LoVo (cell line): ENCODE measurements around the gene P2RX4.
"Not testable (repeated sequence)": the region's sequence is repeated elsewhere in the genome, so short reads cannot be mapped to it uniquely, and the experiment has no call there.

ENCODE experiments used
- DNase-seq: peaks from one replicate; pipeline ENCODE4 v3.0.0-alpha.2; 2016; ENCODE audit warnings: low spot score

The P2RX4 gene

DNA sequence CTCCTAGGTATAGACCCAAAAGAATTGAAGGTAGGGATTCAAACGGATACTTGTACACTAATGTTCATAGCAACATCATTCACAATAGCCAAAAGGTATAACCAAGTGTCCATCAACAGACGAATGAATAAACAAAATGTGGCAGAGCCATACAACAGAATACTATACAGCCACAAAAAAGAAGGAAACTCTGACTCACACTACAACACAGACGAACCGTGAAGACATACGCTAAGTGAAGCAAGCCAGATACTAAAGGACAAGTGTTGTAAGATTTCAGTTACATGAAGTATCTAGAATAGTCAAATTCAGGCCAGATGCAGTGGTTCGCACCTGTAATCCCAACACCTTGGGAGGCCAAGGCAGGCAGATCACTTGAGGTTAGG, 67.4 kb downstream of the P2RX4 start:
- no peak for DNase-seq

DNA sequence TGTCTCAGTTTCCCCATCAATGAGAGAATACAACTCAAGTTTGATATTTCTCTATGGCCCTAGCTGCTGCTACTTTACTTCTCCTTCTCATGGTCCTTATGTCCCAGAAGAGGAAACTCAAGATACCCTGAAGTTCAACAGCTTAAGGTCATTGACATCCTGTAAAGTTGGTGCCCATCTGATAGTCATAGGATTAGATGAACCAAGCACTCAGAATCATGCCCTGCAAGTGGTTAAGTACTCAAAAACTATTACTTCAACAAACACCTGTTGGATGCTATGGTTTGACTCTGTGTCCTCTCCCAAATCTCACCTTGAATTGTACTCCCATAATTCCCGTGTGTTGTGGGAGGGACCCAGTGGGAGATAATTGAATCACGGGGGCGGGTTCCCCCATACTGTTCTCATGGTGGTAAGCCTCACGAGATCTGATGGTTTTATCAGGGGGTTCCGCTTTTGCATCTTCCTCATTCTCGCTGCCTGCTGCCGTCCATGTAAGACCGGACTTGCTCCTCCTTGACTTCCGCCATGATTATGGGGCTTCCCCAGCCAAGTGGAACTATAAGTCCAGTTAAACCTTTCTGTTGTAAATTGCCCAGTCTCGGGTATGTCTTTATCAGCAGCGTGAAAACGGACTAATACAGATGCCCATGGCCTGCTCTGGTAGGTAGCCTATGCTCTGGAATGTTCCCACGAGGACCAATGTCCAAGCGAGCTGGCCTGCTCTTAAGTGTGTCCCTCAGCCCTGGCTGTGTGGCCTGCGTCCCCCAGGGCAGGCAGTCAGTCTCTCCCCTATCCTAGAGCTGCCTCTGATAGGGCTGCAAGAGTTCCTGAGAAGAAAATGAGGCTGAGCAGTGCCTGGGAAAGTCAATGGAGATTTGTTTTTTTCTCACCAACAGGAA, 68.5 kb downstream of the P2RX4 start:
- no peak for DNase-seq

DNA sequence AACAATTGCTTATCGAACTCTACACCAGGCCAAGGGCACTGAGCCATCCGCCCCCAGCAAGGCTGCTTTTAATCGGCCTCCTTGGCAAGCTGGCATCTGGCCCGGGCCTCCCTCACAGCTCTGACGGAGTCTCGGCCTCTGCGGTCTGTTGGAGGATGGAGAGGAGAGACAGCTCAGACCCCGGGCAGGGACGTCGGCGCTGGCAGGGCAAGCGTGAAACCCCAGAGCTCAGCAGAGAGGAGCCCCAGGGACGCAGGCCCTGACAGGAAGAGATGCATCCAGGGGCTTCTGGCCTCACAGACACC, 69.1 kb downstream of the P2RX4 start:
- DNase-seq: no peak

DNA sequence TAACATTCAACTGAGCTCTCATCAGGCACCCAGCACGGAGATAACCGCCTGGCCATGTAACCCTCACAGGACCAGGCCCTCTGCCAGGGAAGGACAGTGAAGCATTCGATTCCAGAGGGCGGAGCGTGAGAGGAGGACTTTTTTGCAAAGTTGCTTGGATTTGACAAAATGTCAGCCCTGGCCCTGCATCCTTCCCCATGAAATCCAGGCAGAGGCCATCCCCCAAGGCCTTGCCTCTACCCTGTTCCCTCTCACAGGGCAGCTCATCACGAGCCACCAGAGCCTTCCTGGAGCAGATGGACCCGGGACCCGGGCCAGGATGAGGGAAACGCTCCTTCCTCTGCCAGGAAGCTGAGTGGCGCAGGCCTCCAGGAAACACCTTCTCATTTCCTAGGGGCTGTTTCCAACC, 69.6 kb downstream of the P2RX4 start:
- no peak for DNase-seq

DNA sequence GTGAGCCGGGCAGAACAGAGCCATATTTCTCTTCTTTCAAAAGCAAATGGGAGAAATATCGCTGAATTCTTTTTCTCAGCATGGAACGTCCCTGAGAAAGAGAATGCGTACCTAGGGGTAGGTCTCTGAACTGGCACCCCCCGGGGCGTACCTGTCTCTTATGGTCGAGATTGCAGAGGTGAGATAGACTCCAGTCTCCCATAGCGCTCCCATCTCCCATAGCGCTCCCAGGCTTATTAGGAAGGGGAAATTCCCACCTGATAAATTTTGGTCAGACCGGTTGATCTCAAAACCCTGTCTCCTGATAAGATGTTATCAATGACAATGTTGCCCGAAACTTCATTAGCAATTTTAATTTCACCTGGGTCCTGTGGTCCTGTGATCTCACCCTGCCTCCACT, 70.6 kb downstream of the P2RX4 start:
- DNase-seq: not testable (repeated sequence)

DNA sequence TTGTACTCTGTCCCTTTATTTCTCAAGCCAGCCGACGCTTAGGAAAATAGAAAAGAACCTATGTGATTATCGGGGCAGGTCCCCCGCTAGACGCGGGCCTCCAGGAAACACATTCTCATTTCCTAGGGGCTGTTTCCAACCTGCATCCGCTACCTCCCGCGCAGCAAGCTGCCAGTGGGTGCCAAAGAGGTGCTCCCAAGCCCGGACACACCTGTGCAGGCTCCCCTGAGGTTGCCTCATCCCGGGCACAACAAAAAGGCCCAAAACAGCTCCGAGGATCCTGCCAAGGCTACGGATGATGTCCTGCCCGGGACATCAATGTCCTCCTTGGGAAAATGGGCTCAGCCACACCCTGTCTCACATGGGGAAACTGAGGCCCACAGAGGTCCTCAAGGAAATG, 71.2 kb downstream of the P2RX4 start:
- not testable (repeated sequence) for DNase-seq

DNA sequence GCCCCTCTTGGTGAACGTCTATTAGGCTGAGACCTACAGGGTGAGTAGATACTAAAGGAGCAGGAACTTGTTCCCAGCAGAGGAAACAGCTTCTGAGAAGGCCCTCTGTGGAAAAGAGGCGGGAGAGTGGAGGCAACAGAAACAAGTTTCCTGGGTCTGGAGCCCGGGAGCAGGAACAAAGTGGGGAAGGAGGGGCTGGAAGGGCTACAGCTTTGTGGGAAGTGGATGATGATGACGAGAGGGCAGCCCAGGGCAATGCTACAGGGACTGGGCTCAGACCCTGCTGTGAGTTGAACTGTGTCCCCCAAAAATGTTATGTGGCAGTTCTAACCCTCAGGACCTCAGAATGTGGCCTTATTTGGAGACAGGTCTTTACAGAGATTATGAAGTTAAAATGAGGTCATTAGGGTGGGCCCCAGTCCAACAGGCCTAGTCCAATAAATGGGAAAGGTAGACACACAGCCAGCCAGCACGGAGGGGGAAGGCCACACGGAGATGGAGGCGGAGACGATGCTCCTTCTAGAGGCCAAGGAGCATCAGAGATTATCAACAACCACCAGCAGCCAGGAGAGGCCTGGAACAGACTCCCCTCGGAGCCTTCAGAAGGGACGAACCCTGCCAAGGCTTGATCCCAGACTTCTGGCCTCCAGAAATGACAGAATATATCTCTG, 72.3 kb downstream of the P2RX4 start:
- DNase-seq: no peak

DNA sequence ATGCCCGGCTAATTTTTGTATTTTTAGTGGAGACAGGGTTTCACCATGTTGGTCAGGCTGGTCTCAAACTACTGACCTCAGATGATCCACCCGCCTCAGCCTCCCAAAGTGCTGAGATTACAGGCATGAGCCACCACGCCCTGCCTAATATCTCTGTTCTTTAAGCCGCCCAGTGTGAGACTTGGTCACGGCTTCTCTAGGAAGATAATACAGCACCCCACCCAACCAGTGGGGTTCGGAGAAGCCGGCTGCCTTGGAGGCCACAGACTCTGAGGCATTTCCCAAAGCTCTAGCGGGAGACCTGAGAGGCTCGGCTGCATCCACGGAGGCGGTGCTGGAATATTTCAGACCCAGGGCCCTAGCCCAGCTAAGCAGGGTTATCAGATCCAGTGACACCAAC, 73.0 kb downstream of the P2RX4 start:
- not testable (repeated sequence) for DNase-seq

DNA sequence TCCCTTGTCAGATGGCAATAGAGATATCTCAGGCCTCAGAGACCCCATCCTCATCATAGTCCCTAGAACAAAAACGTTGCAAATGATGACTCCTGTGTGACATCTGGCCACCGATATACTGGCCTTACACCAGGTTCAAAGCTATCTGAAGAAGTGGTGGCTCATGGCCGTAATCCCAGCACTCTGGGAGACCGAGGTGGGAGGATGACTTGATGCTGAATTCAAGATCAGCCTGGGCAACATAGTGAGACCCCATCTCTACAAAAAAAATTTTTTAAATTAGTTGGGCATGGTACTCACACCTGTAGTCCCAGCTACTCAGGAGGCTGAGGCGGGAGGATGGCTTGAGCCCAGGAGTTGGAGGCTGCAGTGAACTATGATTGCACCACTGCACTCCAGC, 73.5 kb downstream of the P2RX4 start:
- no peak for DNase-seq
